Measurements from ENCODE around the gene EFNB2. TPM values are rescaled to one million over a fixed set of nuclear protein-coding genes. Genes with fewer than 3 reads are reported as not detected.

EFNB2 gene
- total RNA-seq, 2 donors from 2014 or later = 46.1 to 52.4 TPM

- Histone ChIP-seq H3K27me3 (replicated peaks; ENCODE audit: insufficient read depth) (no peaks in the 10 kb centered on the region), H3K27ac (no peak overlapping the region), H3K4me1 (replicated peaks) (no peaks in the 10 kb centered on the region), H3K36me3 (no peaks in the 10 kb centered on the region), H3K9me3 (no peaks in the 10 kb centered on the region), H3K4me3 (no peak overlapping the region)
- TF ChIP-seq CTCF (IDR thresholded peaks at IDR 0.05) (no peak), POLR2AphosphoS5 (IDR thresholded peaks at IDR 0.05) (no peak), POLR2A (IDR thresholded peaks at IDR 0.05) (no peak)
- no peak for DNase-seq (ENCODE audit: low spot score)
- intact Hi-C loops (cut with DNase I) = no loop called here
- 63% methylated on average over 4 of the region's 4 CpGs for WGBS
Observed at GRCh38 chr13:106499896-106500295, 35.6 kb downstream of the EFNB2 start.

- no peaks in the 10 kb centered on the region for H3K27me3 ChIP-seq (replicated peaks; ENCODE audit: insufficient read depth)
- no peaks in the 10 kb centered on the region for H3K9me3 ChIP-seq
- WGBS = 75% methylated on average over 2 of the region's 2 CpGs
- TF ChIP-seq POLR2AphosphoS5 (IDR thresholded peaks at IDR 0.05) (no peak), CTCF (IDR thresholded peaks at IDR 0.05) (no peak), POLR2A (IDR thresholded peaks at IDR 0.05) (no peak)
- no peaks in the 10 kb centered on the region for H3K4me1 ChIP-seq (replicated peaks)
- DNase-seq (ENCODE audit: low spot score) = no peak
- no peaks in the 10 kb centered on the region for H3K36me3 ChIP-seq
- H3K4me3 ChIP-seq = no peak overlapping the region
- intact Hi-C loops (cut with DNase I) = no loop called here
- H3K27ac ChIP-seq = no peak overlapping the region
Observed at GRCh38 chr13:106499113-106499512, 36.3 kb downstream of the EFNB2 start.

- TF ChIP-seq POLR2AphosphoS5 (IDR thresholded peaks at IDR 0.05) (no peak), POLR2A (IDR thresholded peaks at IDR 0.05) (no peak), CTCF (IDR thresholded peaks at IDR 0.05) (no peak)
- Histone ChIP-seq H3K36me3 (peaks cover 0 to 2% of the 10 kb centered on the region in 2 donors), H3K4me3 (no peak overlapping the region), H3K27me3 (replicated peaks; ENCODE audit: insufficient read depth) (no peaks in the 10 kb centered on the region), H3K27ac (no peak overlapping the region), H3K9me3 (no peaks in the 10 kb centered on the region), H3K4me1 (replicated peaks) (no peaks in the 10 kb centered on the region)
- 41% methylated on average over 1 of the region's 1 CpG for WGBS
- DNase-seq (ENCODE audit: low spot score) = no peak
- intact Hi-C loops (cut with DNase I) = no loop called here
Observed at GRCh38 chr13:106498571-106498970, 36.9 kb downstream of the EFNB2 start.

GRCh38 chr13:106498158-106498557 lies 37.3 kb downstream of the EFNB2 start:
- H3K4me1 ChIP-seq (replicated peaks) = no peaks in the 10 kb centered on the region
- H3K36me3 ChIP-seq = peaks cover 0 to 6% of the 10 kb centered on the region in 2 donors
- H3K27me3 ChIP-seq (replicated peaks; ENCODE audit: insufficient read depth) = no peaks in the 10 kb centered on the region
- no peak overlapping the region for H3K4me3 ChIP-seq
- H3K9me3 ChIP-seq = no peaks in the 10 kb centered on the region
- no peak for DNase-seq (ENCODE audit: low spot score)
- intact Hi-C loops (cut with DNase I) = no loop called here
- TF ChIP-seq CTCF (IDR thresholded peaks at IDR 0.05) (no peak), POLR2AphosphoS5 (IDR thresholded peaks at IDR 0.05) (no peak), POLR2A (IDR thresholded peaks at IDR 0.05) (no peak)
- 58% methylated on average over 3 of the region's 3 CpGs for WGBS
- no peak overlapping the region for H3K27ac ChIP-seq

- Histone ChIP-seq H3K27me3 (replicated peaks; ENCODE audit: insufficient read depth) (no peaks in the 10 kb centered on the region), H3K36me3 (peaks cover 7 to 14% of the 10 kb centered on the region in 2 donors), H3K4me3 (no peak overlapping the region), H3K27ac (no peak overlapping the region), H3K4me1 (replicated peaks) (no peaks in the 10 kb centered on the region), H3K9me3 (no peaks in the 10 kb centered on the region)
- WGBS = 23% methylated on average over 1 of the region's 1 CpG
- TF ChIP-seq CTCF (IDR thresholded peaks at IDR 0.05) = no peak
- no peak for TF ChIP-seq POLR2A (IDR thresholded peaks at IDR 0.05)
- intact Hi-C loops (cut with DNase I) = no loop called here
- DNase-seq (ENCODE audit: low spot score) = no peak
Observed at GRCh38 chr13:106497079-106497478, 38.4 kb downstream of the EFNB2 start.
